Stimulated activated CD4-positive, alpha-beta T cell treated with anti-CD3 and anti-CD28 coated beads, TNF-alpha, amount 100 ng/mL, for 4 hours (primary cell): ENCODE measurements around the gene RNF212.

Experiments
- DNase-seq, 3 experiments: peaks; one replicate each; pipeline ENCODE4 v3.0.0-alpha.2; 2020; ENCODE audit warnings: low read depth in 3 of 3

The RNF212 gene

DNA sequence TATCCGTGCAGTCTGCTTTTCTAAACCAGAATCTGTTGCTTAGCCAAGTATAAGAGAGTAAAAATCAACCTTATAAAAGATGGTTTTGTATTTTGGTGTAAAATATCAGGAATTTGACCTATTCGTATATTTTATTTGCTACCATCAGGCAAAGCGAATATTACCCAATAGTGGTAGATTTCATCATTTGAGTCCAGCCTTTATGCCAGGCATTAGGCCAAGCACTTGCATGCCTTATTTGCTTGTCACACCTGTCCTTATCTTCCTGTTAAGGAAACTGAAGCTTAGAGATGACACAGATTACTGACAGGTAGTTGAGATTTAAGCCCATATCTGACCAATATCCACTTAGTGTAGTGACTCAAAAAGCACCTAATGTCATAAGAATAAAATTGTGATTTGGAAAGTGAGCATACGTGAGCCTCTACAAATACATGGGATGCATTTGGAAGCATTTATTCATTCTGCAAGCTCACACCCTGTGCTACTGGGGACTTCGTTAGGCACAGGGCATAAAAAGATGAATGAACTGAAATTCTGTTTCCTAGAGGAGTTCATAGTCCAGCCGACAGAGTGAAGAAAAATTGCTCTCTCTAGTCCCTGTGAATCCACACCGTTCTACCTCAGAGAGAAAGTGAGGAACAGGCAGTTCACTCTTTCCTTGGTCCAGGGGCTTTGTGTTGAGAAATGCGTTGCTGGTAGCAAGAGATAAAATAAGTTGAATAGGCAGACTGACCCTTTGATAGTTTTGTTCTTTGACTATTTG is 2.3 kb upstream of the RNF212 start:
- DNase-seq = no peak

- no peak for DNase-seq
Measured at GRCh38 chr4:1112821-1113182, 562 bp downstream of the RNF212 start.

- DNase-seq = no peak
Measured at GRCh38 chr4:1112174-1112820, 1.1 kb downstream of the RNF212 start.

DNA sequence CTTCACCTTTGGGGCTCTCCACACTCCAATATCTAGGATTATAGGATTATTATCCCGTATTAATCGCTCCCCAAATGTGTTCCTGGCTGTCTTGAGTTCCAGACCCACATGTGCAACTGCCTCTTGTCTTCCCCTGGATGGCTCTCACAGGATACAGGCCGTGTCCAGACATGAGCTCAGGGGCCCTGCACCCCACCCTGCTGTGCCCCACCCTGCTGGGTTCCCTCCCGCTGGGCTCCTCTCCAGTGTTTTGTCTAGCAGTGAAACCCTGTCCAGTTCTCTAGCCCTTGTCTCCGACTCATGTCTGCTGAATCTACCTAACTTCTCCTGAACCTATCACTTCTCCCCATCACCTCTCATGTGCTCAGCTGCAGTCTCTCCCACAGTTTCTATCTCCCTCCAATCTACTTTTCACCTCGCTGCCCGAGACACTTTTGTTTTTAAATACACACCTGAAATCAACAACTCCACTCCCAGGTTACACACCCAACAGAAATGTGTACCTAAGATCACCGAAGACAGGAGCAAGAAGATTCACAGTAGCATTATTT is 2.0 kb downstream of the RNF212 start:
- DNase-seq = no peak

DNA sequence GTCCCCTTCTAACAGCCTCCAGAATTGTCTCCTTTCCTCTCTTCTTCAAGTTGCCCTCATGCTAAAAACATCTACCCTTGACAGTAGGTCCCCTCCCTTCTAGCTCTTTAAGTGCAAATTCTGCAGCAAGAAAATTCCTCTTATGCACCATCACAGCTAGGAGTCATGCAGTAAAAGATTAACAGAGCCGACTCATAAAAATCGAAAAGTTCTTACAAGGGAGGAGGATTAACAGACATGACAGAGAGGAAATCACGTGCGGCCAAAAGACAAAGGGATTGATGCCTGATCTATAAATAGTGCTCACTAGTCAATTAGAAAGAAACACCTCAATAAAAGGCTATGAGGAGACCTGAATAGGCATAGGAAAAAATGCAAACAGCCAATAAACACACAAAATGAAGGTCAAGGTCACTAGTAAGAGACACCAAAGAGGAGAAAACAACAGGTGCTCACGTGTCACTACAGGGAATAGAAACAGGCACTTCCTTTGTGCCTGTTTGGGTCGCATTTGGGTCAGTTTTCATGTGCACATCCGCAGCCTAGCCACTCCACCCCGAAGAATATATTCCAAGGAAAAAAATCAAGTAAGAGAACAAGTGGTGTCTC is 3.4 kb downstream of the RNF212 start:
- no peak for DNase-seq

- no peak for DNase-seq
Measured at GRCh38 chr4:1109333-1109732, 4.0 kb downstream of the RNF212 start.

DNA sequence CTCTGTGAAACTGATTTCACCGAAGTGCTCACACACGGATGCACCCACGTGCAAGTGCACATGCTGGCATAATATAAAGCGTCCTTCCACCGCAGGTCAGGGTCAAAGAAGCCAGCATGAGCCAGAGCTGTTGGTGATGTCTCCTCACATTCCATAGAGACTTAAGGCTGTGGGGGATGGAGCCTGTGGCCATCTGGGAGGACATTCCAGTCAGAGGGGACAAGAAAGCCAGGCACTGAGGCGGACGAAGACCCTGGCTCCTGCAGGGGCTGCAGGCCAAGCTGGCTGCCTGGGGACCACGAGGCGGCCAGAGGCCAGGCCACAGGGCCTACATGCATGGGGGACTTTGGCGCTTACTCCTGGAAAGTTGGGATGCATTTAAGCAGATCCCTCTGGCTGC is 7.7 kb downstream of the RNF212 start:
- DNase-seq = no peak

DNA sequence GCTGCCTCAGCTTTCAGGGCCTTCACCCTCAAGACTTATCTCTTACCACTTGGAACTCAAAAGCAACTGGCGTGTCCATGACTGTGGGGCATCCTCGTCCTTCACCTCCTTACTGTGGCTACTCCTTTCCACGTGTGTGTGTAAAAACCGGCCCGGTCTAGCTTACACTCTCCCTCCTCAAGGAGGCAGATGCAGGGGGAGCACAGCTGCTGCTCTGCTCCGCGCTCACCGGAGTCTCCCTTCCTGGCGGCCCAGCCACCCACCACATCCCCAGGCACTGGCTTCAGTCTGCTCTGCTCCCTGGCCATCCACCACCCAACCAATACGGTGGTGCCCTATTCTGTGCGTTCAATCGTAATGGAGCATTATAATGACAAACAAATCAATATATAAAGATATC is 8.3 kb downstream of the RNF212 start:
- no peak for DNase-seq

DNA sequence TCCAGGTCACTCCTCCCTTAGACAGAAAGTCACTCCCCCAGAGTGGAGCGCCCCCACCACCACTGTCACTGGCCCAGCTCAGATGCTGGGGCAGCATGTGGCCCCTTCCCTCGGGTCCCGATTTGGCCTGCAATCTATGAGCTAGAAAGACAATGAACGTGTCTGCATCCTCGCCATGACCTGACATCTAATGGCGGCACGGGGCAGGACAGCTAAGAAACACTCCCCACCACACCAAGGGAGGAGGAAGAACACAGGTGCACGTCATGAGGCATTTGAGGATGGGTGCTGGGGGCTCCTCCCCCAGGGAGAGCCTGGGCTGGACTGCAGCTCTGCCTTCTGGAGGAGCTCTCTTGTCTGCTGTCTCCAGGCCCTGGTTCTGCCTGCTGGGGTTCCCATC is 8.7 kb downstream of the RNF212 start:
- DNase-seq = no peak

GRCh38 chr4:1099684-1100335 is 13.6 kb downstream of the RNF212 start:
- no peak for DNase-seq

GRCh38 chr4:1099270-1099669 is 14.1 kb downstream of the RNF212 start:
- no peak for DNase-seq

GRCh38 chr4:1098311-1098925 is 14.9 kb downstream of the RNF212 start:
- no peak for DNase-seq

DNA sequence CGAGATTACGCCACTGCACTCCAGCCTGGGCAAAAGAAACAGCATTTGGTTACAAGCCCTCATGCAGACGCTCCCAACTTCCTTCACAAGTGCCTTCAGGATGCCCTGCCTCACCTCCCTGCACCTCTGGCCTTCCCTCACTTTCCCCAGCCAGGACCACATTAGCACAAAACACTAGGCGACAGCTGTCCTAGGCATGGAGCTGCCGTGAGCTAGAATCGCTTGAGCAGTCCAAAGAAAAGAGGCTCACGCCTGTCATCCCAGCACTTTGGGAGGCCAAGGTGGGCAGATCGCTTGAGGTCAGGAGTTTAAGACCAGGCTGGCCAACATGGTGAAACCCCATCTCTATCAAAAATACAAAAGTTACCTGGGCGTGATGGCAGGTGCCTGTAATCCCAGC is 15.8 kb downstream of the RNF212 start:
- DNase-seq = no peak

GRCh38 chr4:1096841-1097240 is 16.5 kb downstream of the RNF212 start:
- no peak for DNase-seq

- DNase-seq = no peak
Measured at GRCh38 chr4:1094336-1094690, 19.1 kb downstream of the RNF212 start.

DNA sequence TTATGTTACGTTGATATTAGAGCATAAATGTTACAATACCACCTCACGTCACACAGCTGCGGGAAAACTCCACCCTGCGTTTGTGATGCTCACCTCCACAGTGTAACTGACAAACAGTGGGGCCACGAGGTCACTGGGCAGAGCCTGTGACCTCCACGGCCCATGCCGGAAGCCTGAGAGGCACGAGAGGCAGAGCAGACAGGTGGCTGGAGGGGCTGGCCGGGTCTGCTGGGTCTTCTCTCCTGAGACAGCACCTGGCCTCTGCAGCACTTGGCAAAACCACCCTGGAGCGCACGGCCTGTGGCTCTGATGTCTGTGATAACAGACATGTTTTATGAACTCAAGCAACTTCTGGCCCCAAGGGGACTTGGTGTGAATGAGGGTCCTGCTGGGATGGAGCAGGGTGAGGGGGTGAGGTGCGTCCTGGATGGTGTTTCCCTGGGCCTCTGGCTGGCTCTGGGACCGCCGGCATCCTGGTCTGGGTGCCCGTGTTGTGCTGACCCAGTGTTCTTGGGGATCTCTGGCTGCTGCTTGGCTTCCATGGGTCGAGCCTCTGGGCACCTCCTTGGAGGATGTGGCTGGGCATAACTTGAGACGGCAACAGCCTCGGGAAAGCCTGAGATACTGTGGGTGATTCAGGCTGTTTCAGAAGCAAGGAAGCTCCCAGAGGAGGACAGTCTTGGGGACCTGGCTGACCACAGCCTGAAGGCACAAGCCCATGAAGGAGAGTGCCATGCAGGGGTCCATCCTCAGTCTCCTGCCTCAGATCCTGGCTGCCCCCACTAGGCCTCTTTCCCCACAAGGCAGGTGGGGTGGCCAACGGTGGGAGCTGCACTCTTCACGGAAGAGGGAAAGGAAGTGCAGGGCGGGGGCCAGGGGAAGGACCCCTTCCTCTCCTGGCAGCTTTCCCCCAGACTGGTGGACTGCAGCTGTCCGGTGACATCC is 19.7 kb downstream of the RNF212 start:
- no peak for DNase-seq

DNA sequence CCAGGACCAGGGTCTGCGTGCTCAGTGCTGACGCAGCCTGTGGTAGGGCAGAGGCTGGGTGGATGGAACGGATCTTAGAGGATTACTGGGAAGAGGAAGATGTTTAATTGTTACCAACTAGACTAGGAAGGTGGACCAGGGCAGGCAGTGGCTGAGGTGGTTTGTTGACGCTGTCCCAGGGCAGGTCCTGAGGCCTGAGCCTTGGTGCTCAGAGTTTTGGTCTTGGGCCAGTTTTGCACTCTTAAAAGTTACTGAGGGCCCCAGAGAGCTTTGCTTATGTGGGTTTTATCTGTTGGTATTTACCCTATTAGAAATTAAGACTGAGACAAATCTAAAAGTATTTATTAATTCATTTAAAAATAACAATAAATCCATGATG is 20.4 kb downstream of the RNF212 start:
- DNase-seq = no peak

- no peak for DNase-seq
Measured at GRCh38 chr4:1092026-1092982, 21.1 kb downstream of the RNF212 start.

GRCh38 chr4:1091561-1091995 is 21.8 kb downstream of the RNF212 start:
- DNase-seq = no peak
